ENCODE measurements around the gene MYO16. TPM values are rescaled to one million over a fixed set of nuclear protein-coding genes. Genes with fewer than 3 reads are reported as not detected.

MYO16 gene
- total RNA-seq, 1 donor: not detected

GRCh38 chr13:108963846-108964600 lies 334.6 kb downstream of the MYO16 start:
- TF ChIP-seq CTCF (IDR thresholded peaks at IDR 0.05; ENCODE audit: extremely low read depth, low read depth, low read length): no peak
- DNase-seq (ENCODE audit: insufficient read length, low spot score, missing footprints): no peak
- no peak overlapping the region for H3K4me2 ChIP-seq (ENCODE audit: insufficient read depth, low read length)
- no peaks in the 10 kb centered on the region for H3K27me3 ChIP-seq (ENCODE audit: insufficient read depth, low read length)
- H3K79me2 ChIP-seq (ENCODE audit: insufficient read depth, low read length): no peaks in the 10 kb centered on the region
- peaks cover 9% of the 10 kb centered on the region for H3K4me1 ChIP-seq (ENCODE audit: insufficient read depth, low read length)
- H3K4me3 ChIP-seq (ENCODE audit: insufficient read depth, low read length): no peak overlapping the region
- H4K20me1 ChIP-seq (ENCODE audit: insufficient read depth, low read length): no peaks in the 10 kb centered on the region
- H3K27ac ChIP-seq (ENCODE audit: low read depth, low read length): no peak overlapping the region
- H2AFZ ChIP-seq (ENCODE audit: low read length): no peak overlapping the region
- H3K36me3 ChIP-seq (ENCODE audit: insufficient read depth, low read length): no peaks in the 10 kb centered on the region
- no peaks in the 10 kb centered on the region for H3K9me3 ChIP-seq (ENCODE audit: low read depth, low read length)

GRCh38 chr13:108964606-108965005 lies 335.2 kb downstream of the MYO16 start:
- Histone ChIP-seq H3K4me1 (ENCODE audit: insufficient read depth, low read length) (peaks cover 9% of the 10 kb centered on the region), H3K79me2 (ENCODE audit: insufficient read depth, low read length) (no peaks in the 10 kb centered on the region), H3K27me3 (ENCODE audit: insufficient read depth, low read length) (no peaks in the 10 kb centered on the region), H3K4me3 (ENCODE audit: insufficient read depth, low read length) (no peak overlapping the region), H3K4me2 (ENCODE audit: insufficient read depth, low read length) (no peak overlapping the region), H3K9me3 (ENCODE audit: low read depth, low read length) (no peaks in the 10 kb centered on the region), H3K27ac (ENCODE audit: low read depth, low read length) (no peak overlapping the region), H3K36me3 (ENCODE audit: insufficient read depth, low read length) (no peaks in the 10 kb centered on the region), H2AFZ (ENCODE audit: low read length) (no peak overlapping the region), H4K20me1 (ENCODE audit: insufficient read depth, low read length) (no peaks in the 10 kb centered on the region)
- peak; percentile 6 for DNase-seq (ENCODE audit: insufficient read length, low spot score, missing footprints)
- TF ChIP-seq CTCF (IDR thresholded peaks at IDR 0.05; ENCODE audit: extremely low read depth, low read depth, low read length): no peak

- Histone ChIP-seq H3K27me3 (ENCODE audit: insufficient read depth, low read length) (no peaks in the 10 kb centered on the region), H3K9me3 (ENCODE audit: low read depth, low read length) (no peaks in the 10 kb centered on the region), H4K20me1 (ENCODE audit: insufficient read depth, low read length) (no peaks in the 10 kb centered on the region), H3K4me2 (ENCODE audit: insufficient read depth, low read length) (no peak overlapping the region), H3K27ac (ENCODE audit: low read depth, low read length) (no peak overlapping the region), H3K4me1 (ENCODE audit: insufficient read depth, low read length) (peaks cover 9% of the 10 kb centered on the region), H3K79me2 (ENCODE audit: insufficient read depth, low read length) (no peaks in the 10 kb centered on the region), H3K36me3 (ENCODE audit: insufficient read depth, low read length) (no peaks in the 10 kb centered on the region), H3K4me3 (ENCODE audit: insufficient read depth, low read length) (no peak overlapping the region), H2AFZ (ENCODE audit: low read length) (no peak overlapping the region)
- DNase-seq (ENCODE audit: insufficient read length, low spot score, missing footprints): no peak
- no peak for TF ChIP-seq CTCF (IDR thresholded peaks at IDR 0.05; ENCODE audit: extremely low read depth, low read depth, low read length)
Observed at GRCh38 chr13:108967371-108967770, 338.0 kb downstream of the MYO16 start.

GRCh38 chr13:108968566-108968965 lies 339.2 kb downstream of the MYO16 start:
- DNase-seq (ENCODE audit: insufficient read length, low spot score, missing footprints): no peak
- no peaks in the 10 kb centered on the region for H3K79me2 ChIP-seq (ENCODE audit: insufficient read depth, low read length)
- no peaks in the 10 kb centered on the region for H3K27me3 ChIP-seq (ENCODE audit: insufficient read depth, low read length)
- H3K36me3 ChIP-seq (ENCODE audit: insufficient read depth, low read length): no peaks in the 10 kb centered on the region
- H3K4me2 ChIP-seq (ENCODE audit: insufficient read depth, low read length): no peak overlapping the region
- no peak for TF ChIP-seq CTCF (IDR thresholded peaks at IDR 0.05; ENCODE audit: extremely low read depth, low read depth, low read length)
- no peak overlapping the region for H2AFZ ChIP-seq (ENCODE audit: low read length)
- peaks cover 9% of the 10 kb centered on the region for H3K4me1 ChIP-seq (ENCODE audit: insufficient read depth, low read length)
- H4K20me1 ChIP-seq (ENCODE audit: insufficient read depth, low read length): no peaks in the 10 kb centered on the region
- no peaks in the 10 kb centered on the region for H3K9me3 ChIP-seq (ENCODE audit: low read depth, low read length)
- H3K27ac ChIP-seq (ENCODE audit: low read depth, low read length): no peak overlapping the region
- no peak overlapping the region for H3K4me3 ChIP-seq (ENCODE audit: insufficient read depth, low read length)

Measured in osteoblast (primary cell).